Karpas-422 (cell line): ENCODE data around the gene BCL11A. TPM values are rescaled to one million over a fixed set of nuclear protein-coding genes. Genes with fewer than 3 reads are reported as not detected.

ENCODE experiments used
- DNase-seq: peaks from one replicate; pipeline ENCODE4 v3.0.0-alpha.2; 2015
- H2AFZ ChIP-seq: fragments of 200-600 bp; sonication (generic); 2 replicates; pipeline ENCODE4 v1.6.1; 2014; ENCODE audit warnings: antibody characterized with exemption, low read length, mixed read lengths
- H3K27ac ChIP-seq: fragments of 200-600 bp; sonication (generic); 2 replicates; pipeline ENCODE4 v1.5.1; 2014; ENCODE audit warnings: mild to moderate bottlenecking, low read length, moderate library complexity
- H3K27me3 ChIP-seq: fragments of 200-600 bp; sonication (generic); 2 replicates; pipeline ENCODE4 v1.6.1; 2014; ENCODE audit warnings: low read length, mixed read lengths
- H3K36me3 ChIP-seq: fragments of 200-600 bp; sonication (generic); 2 replicates; pipeline ENCODE4 v1.6.1; 2014; ENCODE audit warnings: low read length, mixed read lengths; ENCODE audit not compliant: insufficient read depth
- H3K4me1 ChIP-seq: fragments of 200-600 bp; sonication (generic); 2 replicates; pipeline ENCODE4 v1.6.1; 2014; ENCODE audit warnings: mild to moderate bottlenecking, low read length, mixed read lengths
- H3K4me2 ChIP-seq: fragments of 200-600 bp; sonication (generic); 2 replicates; pipeline ENCODE4 v1.6.1; 2014; ENCODE audit warnings: low read length, low read depth, mild to moderate bottlenecking; ENCODE audit not compliant: poor library complexity, severe bottlenecking
- H3K4me3 ChIP-seq: fragments of 200-600 bp; sonication (generic); 2 replicates; pipeline ENCODE4 v1.5.1; 2014; ENCODE audit warnings: mild to moderate bottlenecking, antibody characterized with exemption, low read length, mixed read lengths
- H3K79me2 ChIP-seq: fragments of 200-600 bp; sonication (generic); 2 replicates; pipeline ENCODE4 v1.6.1; 2014; ENCODE audit warnings: mild to moderate bottlenecking, low read length, mixed read lengths
- H3K9ac ChIP-seq: fragments of 200-600 bp; sonication (generic); 2 replicates; pipeline ENCODE4 v1.6.0; 2014; ENCODE audit warnings: low read length
- H3K9me2 ChIP-seq: fragments of 200-600 bp; sonication (generic), shearing (Covaris generic); replicated peaks from 2 replicates; pipeline ENCODE4 v1.6.0; 2014; ENCODE audit warnings: mild to moderate bottlenecking, low read length, moderate library complexity; ENCODE audit not compliant: insufficient read depth
- H3K9me3 ChIP-seq: fragments of 300-700, 200-600 bp; sonication (generic); 2 replicates; pipeline ENCODE4 v1.6.1; 2014; ENCODE audit warnings: low read length, mixed read lengths
- H4K20me1 ChIP-seq: fragments of 200-600 bp; sonication (generic); 2 replicates; pipeline ENCODE4 v1.6.1; 2014; ENCODE audit warnings: mild to moderate bottlenecking, antibody characterized with exemption, low read length, low read depth; ENCODE audit not compliant: insufficient read depth
- total RNA-seq: library from RNA; depleted of rRNA; stranded (reverse); fragments of >200 nt; shearing (Covaris generic); gene quantifications from 2 replicates; pipeline ENCODE4 v1.2.3, GENCODE V29; 2014; ENCODE audit warnings: low replicate concordance

BCL11A gene
- total RNA-seq, 1 experiment from 2014 or later, result 190 TPM

- Histone ChIP-seq H3K27me3 (no peaks in the 10 kb centered on the region), H3K9ac (no peak overlapping the region), H4K20me1 (no peaks in the 10 kb centered on the region), H3K9me3 (no peaks in the 10 kb centered on the region), H3K27ac (peak overlapping the region; percentile 89), H2AFZ (no peak overlapping the region), H3K4me3 (no peak overlapping the region), H3K36me3 (no peaks in the 10 kb centered on the region), H3K4me2 (peak overlapping the region; percentile 53), H3K4me1 (peaks cover 50% of the 10 kb centered on the region), H3K9me2 (no peaks in the 10 kb centered on the region), H3K79me2 (no peaks in the 10 kb centered on the region)
- no peak for DNase-seq
These were observed 105.5 kb downstream of the BCL11A start for GRCh38 chr2:60447943-60448342.

- H3K36me3 ChIP-seq, result no peaks in the 10 kb centered on the region
- no peaks in the 10 kb centered on the region for H3K9me3 ChIP-seq
- H3K27ac ChIP-seq, result peak overlapping the region; percentile 89
- peak; percentile 82 for DNase-seq
- H4K20me1 ChIP-seq, result no peaks in the 10 kb centered on the region
- H2AFZ ChIP-seq, result peak overlapping the region; percentile 39; the same call in 1 of the 2 replicates
- H3K4me3 ChIP-seq, result peak overlapping the region; percentile 34
- peak overlapping the region; percentile 58 for H3K9ac ChIP-seq
- H3K79me2 ChIP-seq, result no peaks in the 10 kb centered on the region
- no peaks in the 10 kb centered on the region for H3K9me2 ChIP-seq
- peaks cover 50% of the 10 kb centered on the region for H3K4me1 ChIP-seq
- no peaks in the 10 kb centered on the region for H3K27me3 ChIP-seq
- peak overlapping the region; percentile 53 for H3K4me2 ChIP-seq
These were observed 106.8 kb downstream of the BCL11A start for GRCh38 chr2:60446413-60447267.

- Histone ChIP-seq H2AFZ (peak overlapping the region; percentile 39; the same call in 1 of the 2 replicates), H4K20me1 (no peaks in the 10 kb centered on the region), H3K4me2 (peak overlapping the region; percentile 53), H3K79me2 (no peaks in the 10 kb centered on the region), H3K4me1 (peaks cover 54% of the 10 kb centered on the region), H3K4me3 (peak overlapping the region; percentile 34; the same call in 1 of the 2 replicates), H3K9me3 (no peaks in the 10 kb centered on the region), H3K27ac (peak overlapping the region; percentile 89), H3K9me2 (no peaks in the 10 kb centered on the region), H3K9ac (peak overlapping the region; percentile 58), H3K27me3 (no peaks in the 10 kb centered on the region), H3K36me3 (no peaks in the 10 kb centered on the region)
- DNase-seq, result peak; percentile 64
These were observed 107.7 kb downstream of the BCL11A start for GRCh38 chr2:60445684-60446179.

GRCh38 chr2:60442608-60443007 is 110.8 kb downstream of the BCL11A start:
- no peak for DNase-seq
- Histone ChIP-seq H3K9me2 (no peaks in the 10 kb centered on the region), H3K4me1 (peaks cover 73% of the 10 kb centered on the region), H3K27me3 (no peaks in the 10 kb centered on the region), H3K9me3 (no peaks in the 10 kb centered on the region), H3K4me2 (no peak overlapping the region), H3K79me2 (no peaks in the 10 kb centered on the region), H3K4me3 (no peak overlapping the region), H3K9ac (no peak overlapping the region), H3K36me3 (no peaks in the 10 kb centered on the region), H2AFZ (no peak overlapping the region), H3K27ac (no peak overlapping the region), H4K20me1 (no peaks in the 10 kb centered on the region)

GRCh38 chr2:60441800-60442199 is 111.7 kb downstream of the BCL11A start:
- no peak for DNase-seq
- Histone ChIP-seq H3K36me3 (no peaks in the 10 kb centered on the region), H3K4me1 (peaks cover 70% of the 10 kb centered on the region), H4K20me1 (no peaks in the 10 kb centered on the region), H3K4me2 (no peak overlapping the region), H3K9me3 (no peaks in the 10 kb centered on the region), H3K27me3 (no peaks in the 10 kb centered on the region), H3K79me2 (no peaks in the 10 kb centered on the region), H3K9me2 (no peaks in the 10 kb centered on the region), H3K9ac (no peak overlapping the region), H2AFZ (no peak overlapping the region), H3K27ac (no peak overlapping the region), H3K4me3 (no peak overlapping the region)

- Histone ChIP-seq H3K4me2 (peak overlapping the region; percentile 66), H4K20me1 (no peaks in the 10 kb centered on the region), H3K9ac (0 out of 2 replicates have a peak overlapping the region, but pooled peaks have one; percentile 66), H3K27ac (peak overlapping the region; percentile 67; the same call in 1 of the 2 replicates), H3K27me3 (no peaks in the 10 kb centered on the region), H2AFZ (no peak overlapping the region), H3K36me3 (no peaks in the 10 kb centered on the region), H3K9me2 (no peaks in the 10 kb centered on the region), H3K9me3 (no peaks in the 10 kb centered on the region), H3K79me2 (no peaks in the 10 kb centered on the region), H3K4me1 (peaks cover 60% of the 10 kb centered on the region), H3K4me3 (no peak overlapping the region)
- DNase-seq, result no peak
These were observed 112.7 kb downstream of the BCL11A start for GRCh38 chr2:60440767-60441163.

- Histone ChIP-seq H3K9me3 (no peaks in the 10 kb centered on the region), H3K27ac (peak overlapping the region; percentile 67), H3K79me2 (no peaks in the 10 kb centered on the region), H3K27me3 (no peaks in the 10 kb centered on the region), H2AFZ (peak overlapping the region; percentile 41), H4K20me1 (no peaks in the 10 kb centered on the region), H3K9ac (peak overlapping the region; percentile 66), H3K4me1 (peaks cover 55% of the 10 kb centered on the region), H3K36me3 (no peaks in the 10 kb centered on the region), H3K4me2 (peak overlapping the region; percentile 66), H3K4me3 (peak overlapping the region; percentile 50), H3K9me2 (no peaks in the 10 kb centered on the region)
- no peak for DNase-seq
These were observed 113.2 kb downstream of the BCL11A start for GRCh38 chr2:60440079-60440766.
